ENCODE measurements around the gene COPG2.
"Not testable (repeated sequence)": the region's sequence is repeated elsewhere in the genome, so short reads cannot be mapped to it uniquely, and the experiment has no call there.

GRCh38 chr7:130692396-130692795, 23.8 kb upstream of the COPG2 start:
- not testable (repeated sequence) for TF ChIP-seq CTCF (conservative IDR thresholded peaks at IDR 0.05; ENCODE audit: low read depth, low read length); EZH2 (IDR thresholded peaks at IDR 0.05; ENCODE audit: borderline replicate concordance, low read depth, low read length, poor library complexity, severe bottlenecking)
